HG03280 (cell line): ENCODE results near the gene IBA57.
A peak's percentile ranks its signal among the peaks of the same experiment; 100 is the strongest.

Experiments used
- ATAC-seq: cut with Tn5 transposase; IDR thresholded peaks from one replicate; pipeline ENCODE4 v1.9.1; 2021; ENCODE audit warnings: mild to moderate bottlenecking, moderate library complexity; ENCODE audit not compliant: unreplicated experiment

Gene IBA57

GRCh38 chr1:228170666-228171065 is 5.1 kb downstream of the IBA57 start:
- ATAC-seq: no peak

GRCh38 chr1:228171221-228171891 is 5.8 kb downstream of the IBA57 start:
- no peak for ATAC-seq

GRCh38 chr1:228172591-228173527 is 7.3 kb downstream of the IBA57 start:
- no peak for ATAC-seq

- peak; percentile 40 for ATAC-seq
Measured at GRCh38 chr1:228173528-228174481, 8.2 kb downstream of the IBA57 start.

GRCh38 chr1:228174482-228175315 is 9.1 kb downstream of the IBA57 start:
- no peak for ATAC-seq

- no peak for ATAC-seq
Measured at GRCh38 chr1:228175316-228176023, 9.9 kb downstream of the IBA57 start.

- no peak for ATAC-seq
Measured at GRCh38 chr1:228176024-228176395, 10.4 kb downstream of the IBA57 start.

GRCh38 chr1:228176461-228177182 is 11.0 kb downstream of the IBA57 start:
- no peak for ATAC-seq

GRCh38 chr1:228177183-228177475 is 11.5 kb downstream of the IBA57 start:
- ATAC-seq: no peak

- ATAC-seq: no peak
Measured at GRCh38 chr1:228177721-228178710, 12.4 kb downstream of the IBA57 start.

- ATAC-seq: no peak
Measured at GRCh38 chr1:228178737-228179684, 13.4 kb downstream of the IBA57 start.

GRCh38 chr1:228180271-228180958 is 14.8 kb downstream of the IBA57 start:
- no peak for ATAC-seq

- no peak for ATAC-seq
Measured at GRCh38 chr1:228180959-228181644, 15.5 kb downstream of the IBA57 start.

GRCh38 chr1:228181645-228182034 is 16.0 kb downstream of the IBA57 start:
- no peak for ATAC-seq

- no peak for ATAC-seq
Measured at GRCh38 chr1:228182296-228183030, 16.9 kb downstream of the IBA57 start.
